ENCODE data around the gene ODF4. TPM values are rescaled to one million over a fixed set of nuclear protein-coding genes. Genes with fewer than 3 reads are reported as not detected.

ODF4 gene
- total and polyA plus RNA-seq, 2 of the 13 experiments (the other 11 are each of a cell fraction or from before 2014, with no cell fraction given) = not detected

DNA sequence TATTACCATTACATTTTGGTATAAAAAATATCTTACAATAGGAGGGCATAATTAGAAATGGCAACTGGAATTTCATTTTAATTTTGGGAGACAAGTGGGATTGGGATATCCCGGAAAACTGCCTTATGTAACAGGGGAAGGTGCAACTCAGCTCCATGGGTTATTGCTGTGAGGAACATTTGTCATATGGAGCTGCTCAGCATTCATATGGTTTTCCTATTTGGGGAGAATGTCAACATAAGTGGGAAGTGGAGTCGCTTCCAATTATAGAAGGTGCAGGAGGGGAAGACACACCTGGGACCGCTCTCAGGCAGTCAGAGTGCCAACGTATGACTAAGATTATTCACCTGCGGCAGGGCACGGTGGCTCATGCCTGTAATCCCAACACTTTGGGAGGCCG is 10.7 kb downstream of the ODF4 start (continued):
- TF ChIP-seq, protein P1, sequence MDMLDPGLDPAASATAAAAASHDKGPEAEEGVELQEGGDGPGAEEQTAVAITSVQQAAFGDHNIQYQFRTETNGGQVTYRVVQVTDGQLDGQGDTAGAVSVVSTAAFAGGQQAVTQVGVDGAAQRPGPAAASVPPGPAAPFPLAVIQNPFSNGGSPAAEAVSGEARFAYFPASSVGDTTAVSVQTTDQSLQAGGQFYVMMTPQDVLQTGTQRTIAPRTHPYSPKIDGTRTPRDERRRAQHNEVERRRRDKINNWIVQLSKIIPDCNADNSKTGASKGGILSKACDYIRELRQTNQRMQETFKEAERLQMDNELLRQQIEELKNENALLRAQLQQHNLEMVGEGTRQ (IDR thresholded peaks at IDR 0.05; ENCODE audit: low read depth, low read length) = no peak
- TF ChIP-seq, protein P1 (CRISPR knock-in tag; IDR thresholded peaks at IDR 0.05; ENCODE audit: borderline replicate concordance) = no peak

- no peak overlapping the region for H3K27ac ChIP-seq (ENCODE audit: extremely low read length, insufficient read depth, low read length)
- ChIA-PET CTCF (ENCODE audit: low intra/inter-chr PET ratio, low total read pairs) (no interaction called here), POLR2A (no interaction called here)
- intact Hi-C loops (cut with micrococcal nuclease; ENCODE audit: unreplicated experiment) (no loop called here), in situ Hi-C loops (cut with HindIII; ENCODE audit: extremely low pct_ligation_motif_present, low pct_unique_long_range_greater_than_20kb) (no loop called here)
- ATAC-seq (no peak), DNase-seq (ENCODE audit: low spot score) (no peak), FAIRE-seq (no peak)
- no peaks in the 10 kb centered on the region for H3K36me3 ChIP-seq (replicated peaks in 1 of 2; ENCODE audit: control insufficient read depth in 1 of 2, insufficient read depth in 2 of 2, low read length in 2 of 2)
- H3K4me1 ChIP-seq (ENCODE audit: insufficient read depth, low read length) = no peaks in the 10 kb centered on the region
- peaks cover 0 to 5% of the 10 kb centered on the region in 2 experiments; a peak in 2 of 5 replicates for H3K27me3 ChIP-seq (ENCODE audit: control insufficient read depth in 1 of 2, insufficient read depth in 2 of 2, low read length in 2 of 2)
- no peaks in the 10 kb centered on the region for H3K9me3 ChIP-seq (ENCODE audit: low read length)
- no peak overlapping the region for H3K9ac ChIP-seq (ENCODE audit: insufficient read depth, low read depth, low read length)
- H4K20me1 ChIP-seq (ENCODE audit: insufficient read depth, low read length) = no peaks in the 10 kb centered on the region
- no peak for TF ChIP-seq RXRA (CRISPR knock-in tag; IDR thresholded peaks at IDR 0.05)
- TF ChIP-seq ZNF678 (CRISPR knock-in tag; IDR thresholded peaks at IDR 0.05) = no peak
- TF ChIP-seq HHEX (CRISPR knock-in tag; IDR thresholded peaks at IDR 0.05) = no peak
- TF ChIP-seq NR0B2 (CRISPR knock-in tag; IDR thresholded peaks at IDR 0.05) = no peak
- no peak for TF ChIP-seq ZNF317 (CRISPR knock-in tag; IDR thresholded peaks at IDR 0.05)
- no peak for TF ChIP-seq ZNF34 (CRISPR knock-in tag; IDR thresholded peaks at IDR 0.05; ENCODE audit: borderline replicate concordance)
- H2AFZ ChIP-seq (ENCODE audit: low read length) = no peak overlapping the region
- BruUV-seq (replicated peaks) = no TSS peak
- no peak overlapping the region for H3K4me3 ChIP-seq (replicated peaks in 1 of 3; ENCODE audit: insufficient read depth in 1 of 3, low read depth in 2 of 3, low read length in 3 of 3)
- no peak overlapping the region for H3K4me2 ChIP-seq (ENCODE audit: low read depth, low read length)
- WGBS (ENCODE audit: low lambda C conversion rate) = 18% methylated on average over 7 of the region's 7 CpGs
- no peaks in the 10 kb centered on the region for H3K79me2 ChIP-seq (ENCODE audit: insufficient read depth, low read length)
Measured at GRCh38 chr17:8353736-8354135, 14.1 kb downstream of the ODF4 start.
